ENCODE data around the gene RALGDS.

RALGDS gene

GRCh38 chr9:133167096-133167730, 46.2 kb upstream of the RALGDS start:
- CTCF ChIA-PET, result interaction anchor here (1.0 to 3.0 kb wide), 9 partner anchors 9 to 575 kb away, joined by 3 to 18 read pairs (median 5); no protein-coding TSS in a partner anchor
- POLR2A ChIA-PET, result no interaction called here
- TF ChIP-seq, protein P1, sequence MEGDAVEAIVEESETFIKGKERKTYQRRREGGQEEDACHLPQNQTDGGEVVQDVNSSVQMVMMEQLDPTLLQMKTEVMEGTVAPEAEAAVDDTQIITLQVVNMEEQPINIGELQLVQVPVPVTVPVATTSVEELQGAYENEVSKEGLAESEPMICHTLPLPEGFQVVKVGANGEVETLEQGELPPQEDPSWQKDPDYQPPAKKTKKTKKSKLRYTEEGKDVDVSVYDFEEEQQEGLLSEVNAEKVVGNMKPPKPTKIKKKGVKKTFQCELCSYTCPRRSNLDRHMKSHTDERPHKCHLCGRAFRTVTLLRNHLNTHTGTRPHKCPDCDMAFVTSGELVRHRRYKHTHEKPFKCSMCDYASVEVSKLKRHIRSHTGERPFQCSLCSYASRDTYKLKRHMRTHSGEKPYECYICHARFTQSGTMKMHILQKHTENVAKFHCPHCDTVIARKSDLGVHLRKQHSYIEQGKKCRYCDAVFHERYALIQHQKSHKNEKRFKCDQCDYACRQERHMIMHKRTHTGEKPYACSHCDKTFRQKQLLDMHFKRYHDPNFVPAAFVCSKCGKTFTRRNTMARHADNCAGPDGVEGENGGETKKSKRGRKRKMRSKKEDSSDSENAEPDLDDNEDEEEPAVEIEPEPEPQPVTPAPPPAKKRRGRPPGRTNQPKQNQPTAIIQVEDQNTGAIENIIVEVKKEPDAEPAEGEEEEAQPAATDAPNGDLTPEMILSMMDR (IDR thresholded peaks at IDR 0.05; ENCODE audit: control extremely low read depth, extremely low read depth, low read depth, missing control alignments), result no peak
- DNase-seq (ENCODE audit: extremely low spot score), result peak; percentile 6

DNA sequence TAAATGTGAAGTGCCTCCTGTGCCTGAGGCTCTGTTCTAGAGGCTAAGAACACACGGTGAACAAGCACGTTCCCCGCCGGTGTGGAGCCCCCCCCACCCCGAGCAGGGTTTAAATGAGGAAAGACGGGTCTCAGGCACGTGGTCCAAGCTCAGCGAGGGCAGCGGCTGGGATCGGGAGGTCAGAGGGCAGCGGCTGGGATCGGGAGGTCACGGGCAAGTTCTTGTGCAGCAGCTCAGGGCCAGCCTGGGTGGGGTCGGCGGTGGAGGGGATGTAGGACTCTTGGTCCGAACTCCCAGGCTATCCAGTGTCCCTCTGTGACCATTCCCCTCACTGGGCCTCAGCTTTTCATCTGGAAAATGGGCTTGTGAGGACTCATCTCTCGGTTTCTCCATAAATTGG, 45.4 kb upstream of the RALGDS start:
- CTCF ChIA-PET, result interaction anchor here (0.9 to 3.0 kb wide), 8 partner anchors 10 to 576 kb away, joined by 3 to 18 read pairs (median 4); no protein-coding TSS in a partner anchor
- POLR2A ChIA-PET, result no interaction called here
- DNase-seq (ENCODE audit: extremely low spot score), result no peak
- TF ChIP-seq, protein P1 (IDR thresholded peaks at IDR 0.05; ENCODE audit: control extremely low read depth, extremely low read depth, low read depth, missing control alignments), result no peak

DNA sequence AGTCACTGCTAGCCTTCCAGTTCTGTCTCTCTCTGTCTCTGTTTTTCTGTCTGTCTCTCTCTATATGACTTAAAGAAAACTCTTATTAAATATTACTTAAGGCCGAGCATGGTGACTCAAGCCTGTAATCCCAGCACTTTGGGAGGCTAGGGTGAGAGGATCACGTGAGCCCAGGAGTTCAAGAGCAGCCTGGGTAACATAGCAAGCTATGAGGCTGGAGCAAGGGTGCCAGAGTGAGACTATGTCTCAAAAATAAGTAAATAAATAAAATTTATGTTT, 44.4 kb upstream of the RALGDS start:
- POLR2A ChIA-PET, result no interaction called here
- TF ChIP-seq, protein P1 (IDR thresholded peaks at IDR 0.05; ENCODE audit: control extremely low read depth, extremely low read depth, low read depth, missing control alignments), result no peak
- no peak for DNase-seq (ENCODE audit: extremely low spot score)
- CTCF ChIA-PET, result interaction anchor here (1.2 to 1.5 kb wide), 2 partner anchors 16 to 63 kb away, joined by 3 to 4 read pairs; no protein-coding TSS in a partner anchor

DNA sequence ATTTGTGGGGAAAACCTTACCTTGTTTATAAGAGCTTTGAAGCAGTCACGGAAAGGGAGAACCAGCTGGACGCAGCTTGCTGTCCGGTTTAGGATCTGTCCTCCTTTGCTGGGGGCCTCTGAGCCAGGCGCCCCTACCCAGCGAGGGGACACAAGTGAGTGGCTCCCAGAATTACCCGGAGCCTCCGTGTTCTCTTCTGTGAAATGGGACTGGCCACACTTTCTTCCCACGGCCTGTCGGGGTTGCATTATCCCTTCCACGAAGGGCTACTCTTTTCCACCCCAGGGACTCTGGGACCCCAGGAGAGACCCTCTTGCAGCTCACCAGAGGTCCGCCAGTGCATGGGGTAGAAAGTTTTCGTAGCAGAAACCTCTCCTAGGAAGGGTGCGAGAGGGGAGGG, 43.2 kb upstream of the RALGDS start:
- ChIA-PET POLR2A (no interaction called here), CTCF (interaction anchor here (0.7 to 1.1 kb wide), 4 partner anchors 9 to 20 kb away, joined by 3 to 5 read pairs (median 3); no protein-coding TSS in a partner anchor)
- no peak for DNase-seq (ENCODE audit: extremely low spot score)
- TF ChIP-seq, protein P1 (IDR thresholded peaks at IDR 0.05; ENCODE audit: control extremely low read depth, extremely low read depth, low read depth, missing control alignments), result no peak

DNA sequence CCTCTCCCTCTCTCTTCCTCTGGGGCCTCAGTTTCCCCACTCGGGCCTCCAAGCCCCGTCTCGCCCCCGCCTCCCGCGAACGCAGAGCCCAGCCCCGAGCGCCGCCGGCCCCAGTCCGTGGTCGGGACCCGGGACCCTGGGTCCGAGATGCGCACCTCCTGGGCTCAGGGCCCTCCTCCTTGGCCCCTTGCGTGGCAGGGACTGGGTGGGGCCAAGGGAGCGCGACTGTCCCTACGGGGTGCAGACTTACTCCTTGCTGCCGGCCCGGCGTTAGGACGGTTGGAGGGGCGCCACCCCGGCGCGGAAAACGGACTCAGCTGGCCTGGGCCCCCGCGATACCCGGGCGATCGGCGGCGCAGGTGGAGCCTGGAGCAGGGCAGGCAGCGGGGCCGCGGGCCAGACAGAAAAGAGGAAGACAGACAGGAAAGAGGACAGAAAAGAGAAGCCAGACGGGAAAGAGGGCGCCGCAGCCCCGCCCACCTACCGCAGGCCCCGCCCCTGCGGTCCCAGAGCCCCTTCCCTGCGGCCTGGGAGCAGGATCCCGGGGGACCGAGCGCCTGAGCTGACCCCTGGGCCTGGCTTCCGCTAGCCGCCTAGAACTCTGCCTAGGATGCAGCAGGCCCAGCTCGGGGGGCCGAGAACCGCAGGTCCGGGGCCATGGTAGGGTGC, 42.6 kb upstream of the RALGDS start, which contains the start of gene GBGT1:
GBGT1 (minus strand) TSS at position 411 of the 669 bp plus-strand sequence. CDS start 1,502 bp downstream, outside the sequence.
- TF ChIP-seq, protein P1 (IDR thresholded peaks at IDR 0.05; ENCODE audit: control extremely low read depth, extremely low read depth, low read depth, missing control alignments), result no peak
- CTCF ChIA-PET, result interaction anchor here (0.7 to 1.1 kb wide), 4 partner anchors 9 to 19 kb away, joined by 3 to 5 read pairs (median 3); no protein-coding TSS in a partner anchor
- DNase-seq (ENCODE audit: extremely low spot score), result peak; percentile 75
- POLR2A ChIA-PET, result no interaction called here

DNA sequence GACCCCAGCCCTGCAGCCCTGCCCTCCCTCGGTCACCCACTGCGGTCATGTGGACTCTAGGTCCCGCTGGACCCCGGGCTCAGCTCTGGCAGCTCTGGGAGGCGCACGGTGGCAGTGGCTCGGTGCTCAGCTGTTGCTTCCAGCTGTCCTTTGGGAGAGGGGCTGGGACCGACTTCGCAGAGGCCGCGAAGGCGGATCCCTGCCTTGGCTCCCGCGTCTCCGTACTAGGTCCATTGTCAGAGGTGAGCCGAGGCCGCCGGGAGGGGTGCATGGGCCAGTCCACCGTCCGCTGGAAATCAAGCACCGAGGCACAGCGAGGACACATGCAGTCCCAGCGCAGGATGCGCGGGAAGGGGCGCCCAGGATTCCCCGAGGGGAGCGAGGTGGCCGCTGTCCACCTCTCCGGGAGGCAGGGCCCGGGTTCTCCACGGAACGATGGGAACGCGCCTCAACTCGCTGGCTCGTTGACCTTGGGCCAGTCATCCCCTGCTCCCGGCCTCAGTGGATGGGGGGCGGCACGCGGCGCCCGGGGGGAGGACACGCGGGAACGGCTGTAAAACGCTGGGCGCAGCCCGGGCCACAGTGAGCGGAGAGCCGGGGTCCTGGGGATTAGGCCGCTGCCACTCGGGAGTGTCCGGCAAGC, 41.9 kb upstream of the RALGDS start:
- no peak for DNase-seq (ENCODE audit: extremely low spot score)
- TF ChIP-seq, protein P1 (IDR thresholded peaks at IDR 0.05; ENCODE audit: control extremely low read depth, extremely low read depth, low read depth, missing control alignments), result no peak
- ChIA-PET POLR2A (no interaction called here), CTCF (interaction anchor here (1.4 kb wide), 1 partner anchor 19 kb away, joined by 4 read pairs; no protein-coding TSS in a partner anchor)
